HT-29 (cell line): ENCODE measurements around the gene CEP170B. TPM values are rescaled to one million over a fixed set of nuclear protein-coding genes. Genes with fewer than 3 reads are reported as not detected.
"Not testable (repeated sequence)": the region's sequence is repeated elsewhere in the genome, so short reads cannot be mapped to it uniquely, and the experiment has no call there.

Experiments
- DNase-seq: peaks from one replicate; pipeline ENCODE4 v3.0.0-alpha.2; 2015; ENCODE audit warnings: low spot score
- total RNA-seq: library from RNA; depleted of rRNA; stranded (reverse); fragments of >200 nt; shearing (Covaris generic); gene quantifications from 2 replicates; pipeline ENCODE4 v1.2.3, GENCODE V29; 2014

Gene CEP170B
- total RNA-seq, 1 experiment from 2014 or later: 78.1 TPM

DNA sequence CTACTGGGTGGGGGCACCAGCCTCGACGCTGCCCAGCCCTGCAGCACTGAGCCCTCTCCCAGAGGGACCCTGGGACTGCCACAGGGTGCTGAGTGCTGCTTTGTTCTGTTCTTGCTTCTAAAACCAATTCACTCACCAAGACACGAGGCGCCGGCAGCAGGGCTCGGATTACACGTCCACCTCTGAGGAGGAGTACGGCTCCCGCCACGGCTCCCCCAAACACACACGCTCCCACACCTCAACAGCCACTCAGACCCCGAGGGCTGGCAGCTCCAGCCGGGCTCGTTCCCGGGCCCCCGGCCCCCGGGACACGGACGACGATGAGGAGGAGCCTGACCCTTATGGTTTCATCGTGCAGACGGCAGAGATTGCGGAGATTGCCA, 24.3 kb downstream of the CEP170B start:
- DNase-seq: no peak

DNA sequence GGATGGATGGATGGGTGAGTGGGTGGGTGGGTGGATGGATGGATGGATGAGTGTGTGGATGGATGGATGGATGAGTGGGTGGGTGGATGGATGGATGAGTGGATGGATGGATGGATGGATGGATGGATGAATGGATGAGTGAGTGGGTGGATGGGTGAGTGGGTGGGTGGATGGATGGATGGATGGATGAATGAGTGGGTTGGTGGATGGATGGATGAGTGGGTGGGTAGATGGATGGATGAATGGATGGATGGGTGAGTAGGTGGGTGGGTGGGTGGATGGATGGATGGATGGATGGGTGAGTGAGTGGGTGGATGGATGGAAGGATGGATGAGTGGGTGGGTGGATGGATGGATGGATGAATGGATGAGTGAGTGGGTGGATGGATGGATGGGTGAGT, 25.2 kb downstream of the CEP170B start:
- DNase-seq: not testable (repeated sequence)

DNA sequence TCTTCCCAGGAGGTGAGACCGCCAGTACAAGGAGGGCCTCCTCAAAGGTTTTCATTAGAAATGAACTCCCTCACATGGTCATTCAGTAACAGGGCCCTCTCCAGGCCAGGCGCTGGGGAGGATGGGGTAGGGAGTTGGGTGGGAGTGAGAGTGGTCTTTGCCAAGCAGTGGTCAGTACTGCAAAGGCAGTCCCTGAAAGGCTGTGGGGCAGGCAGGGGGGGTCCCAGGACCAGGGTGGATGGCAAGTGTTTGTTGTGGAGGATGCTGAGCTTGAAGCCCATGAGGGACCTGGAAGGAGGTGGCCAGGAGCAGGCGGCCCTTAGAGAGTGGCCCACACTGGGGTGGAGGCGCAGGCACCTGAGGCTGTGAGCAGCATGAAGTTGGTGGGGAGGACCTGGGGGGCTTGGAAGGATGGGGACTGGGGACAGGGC, 26.1 kb downstream of the CEP170B start:
- DNase-seq: no peak

DNA sequence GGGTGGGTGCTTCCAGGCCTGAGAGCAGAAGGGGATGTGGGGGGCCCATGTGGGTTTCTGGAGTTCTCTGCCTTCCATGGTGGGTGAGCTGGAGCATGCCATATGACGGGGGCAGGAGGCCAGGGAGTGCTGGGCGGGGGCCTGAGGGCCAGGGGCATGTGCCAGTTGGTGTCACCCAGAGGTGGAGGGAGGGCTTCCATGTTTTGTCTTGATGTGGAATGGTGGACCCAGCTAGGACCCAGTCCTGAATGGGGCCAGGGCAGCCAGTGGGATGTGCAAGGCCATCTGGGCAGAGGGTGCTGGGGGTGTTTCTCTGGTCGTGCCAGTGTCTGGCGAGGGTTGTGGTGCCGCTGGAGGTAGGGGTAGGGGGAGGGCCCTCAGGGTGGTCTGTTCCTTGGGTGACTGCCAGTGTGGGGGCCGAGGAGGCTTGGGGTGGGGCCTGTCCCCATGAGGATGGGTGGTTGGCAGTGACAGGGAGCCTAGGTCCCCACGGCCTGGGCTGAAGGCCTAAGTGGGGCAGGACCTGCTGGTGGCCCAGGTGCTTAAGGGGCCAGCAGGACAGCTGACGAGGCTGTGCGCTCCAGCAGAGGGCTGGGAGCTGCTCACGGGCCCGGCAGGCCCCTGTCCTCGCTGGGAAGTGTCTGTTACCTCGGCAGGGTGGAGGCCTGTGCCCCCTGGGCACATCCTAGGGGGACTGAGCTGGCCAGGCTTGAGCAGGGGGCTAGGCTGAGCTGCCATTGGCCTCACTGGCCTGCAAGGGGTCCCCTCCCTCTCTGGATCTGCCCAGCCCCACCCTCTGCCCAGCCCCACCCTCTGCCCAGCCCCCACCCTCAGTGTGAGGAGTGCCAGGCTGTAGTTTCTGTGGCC, 26.8 kb downstream of the CEP170B start:
- DNase-seq: no peak

DNA sequence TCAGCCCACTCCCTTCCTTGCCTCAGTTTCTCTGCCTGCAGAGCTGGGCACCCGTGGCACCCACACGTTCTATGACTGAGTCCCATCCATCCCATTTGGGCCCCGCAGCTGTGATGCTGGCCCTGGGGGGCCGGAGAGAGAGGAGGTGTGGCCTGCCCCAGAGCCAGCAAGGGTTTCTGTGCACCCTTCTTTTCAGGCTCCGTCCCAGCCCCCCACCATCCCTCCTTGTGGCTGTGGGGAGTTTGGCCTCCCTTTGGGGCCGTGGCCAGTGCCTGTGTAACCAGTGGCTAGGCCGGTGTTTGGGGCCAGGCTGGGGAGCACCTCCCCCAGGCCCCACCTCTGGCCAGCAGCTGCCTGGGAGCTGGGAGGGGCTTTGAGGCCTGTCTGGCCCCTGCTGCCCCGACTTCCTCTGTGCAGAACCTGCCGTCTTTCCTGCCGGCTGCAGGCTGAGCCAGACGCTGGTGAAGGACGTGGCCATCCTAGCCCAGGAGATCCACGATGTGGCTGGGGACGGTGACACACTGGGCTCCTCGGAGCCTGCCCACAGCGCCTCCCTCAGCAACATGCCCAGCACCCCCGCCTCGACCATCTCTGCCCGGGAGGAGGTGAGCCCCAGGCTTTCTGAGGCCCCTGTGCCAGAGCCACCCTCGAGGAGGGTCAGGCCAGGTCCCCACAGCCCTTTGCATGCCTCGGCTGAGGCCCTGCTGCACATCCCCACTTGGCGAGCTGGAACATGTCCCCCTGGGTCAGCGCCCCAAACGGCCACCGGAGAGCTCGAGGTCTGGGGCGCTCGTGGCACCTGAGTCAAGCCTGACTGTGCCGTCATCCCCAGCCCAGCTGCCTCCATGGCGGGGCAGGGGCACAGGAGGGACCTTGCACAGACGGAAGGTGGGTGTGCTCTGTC, 27.7 kb downstream of the CEP170B start:
- DNase-seq: no peak

DNA sequence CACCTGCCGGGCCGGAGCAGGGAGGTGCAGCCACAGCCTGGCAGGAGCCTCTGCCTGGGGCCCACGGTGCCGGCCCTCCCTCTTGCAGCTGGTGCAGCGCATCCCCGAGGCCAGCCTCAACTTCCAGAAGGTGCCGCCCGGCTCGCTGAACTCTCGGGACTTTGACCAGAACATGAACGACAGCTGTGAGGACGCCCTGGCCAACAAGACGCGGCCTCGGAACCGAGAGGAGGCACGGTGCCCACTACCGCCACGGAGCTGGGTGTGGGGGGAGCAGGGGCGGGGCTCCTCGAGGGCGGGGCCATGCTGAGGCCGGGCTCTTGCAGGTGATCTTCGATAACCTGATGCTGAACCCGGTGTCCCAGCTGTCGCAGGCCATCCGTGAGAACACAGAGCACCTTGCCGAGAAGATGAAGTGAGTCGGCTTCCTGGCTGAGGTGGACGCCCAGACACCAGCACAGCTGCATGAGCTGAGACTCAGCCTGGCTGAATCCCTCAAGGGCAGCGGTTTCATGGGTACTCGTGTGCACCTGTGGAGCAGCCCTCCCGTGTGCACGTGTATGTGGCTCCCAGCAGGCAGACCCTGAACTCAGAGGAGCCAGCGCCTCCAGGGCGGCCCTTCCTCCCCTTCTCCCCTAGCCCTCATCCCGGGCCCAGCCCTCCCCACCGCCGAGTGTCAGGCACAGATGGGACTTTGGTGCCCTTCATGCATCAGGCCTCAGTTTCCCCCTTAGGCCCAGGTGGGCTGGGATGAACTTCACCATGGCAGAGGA, 28.6 kb downstream of the CEP170B start:
- no peak for DNase-seq

DNA sequence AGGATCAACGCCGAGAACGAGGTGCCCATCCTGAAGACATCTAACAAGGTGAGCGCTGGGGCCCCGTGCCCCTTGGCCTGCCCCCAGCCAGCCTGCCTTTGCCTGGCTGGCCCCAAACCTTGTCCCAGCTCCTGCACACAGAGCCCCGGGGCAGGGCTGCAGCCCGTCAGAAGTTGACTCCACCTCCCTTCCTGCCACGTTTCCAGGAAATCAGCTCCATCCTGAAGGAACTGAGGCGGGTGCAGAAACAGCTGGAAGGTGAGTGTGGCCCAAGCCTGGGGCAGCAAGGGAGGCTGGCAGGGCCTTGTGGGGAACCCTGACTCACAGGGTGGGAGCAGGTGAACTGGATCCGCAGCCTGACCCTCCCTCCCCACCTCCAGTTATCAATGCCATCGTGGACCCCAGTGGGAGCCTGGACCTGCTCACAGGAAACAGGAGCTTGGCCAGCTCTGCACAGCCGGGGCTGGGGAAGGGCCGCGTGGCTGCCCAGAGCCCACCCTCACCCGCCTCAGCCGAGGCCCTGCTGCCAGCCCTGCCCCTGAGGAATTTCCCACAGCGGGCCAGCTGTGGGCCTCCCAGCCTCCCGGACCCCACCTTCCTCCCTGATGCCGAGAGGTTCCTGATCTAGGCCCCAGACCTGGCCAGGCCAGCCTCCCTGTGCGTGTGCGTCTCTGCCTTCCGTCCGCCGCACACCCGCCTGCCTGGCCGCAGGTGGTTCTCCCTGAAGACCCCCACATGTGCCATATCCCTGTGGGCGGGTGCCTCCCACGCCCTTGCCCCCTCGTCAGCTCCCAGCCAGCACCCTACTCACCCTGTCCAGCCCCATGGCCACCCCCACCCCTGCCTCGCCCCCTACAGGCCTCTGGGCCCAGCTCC, 29.5 kb downstream of the CEP170B start:
- DNase-seq: no peak

DNA sequence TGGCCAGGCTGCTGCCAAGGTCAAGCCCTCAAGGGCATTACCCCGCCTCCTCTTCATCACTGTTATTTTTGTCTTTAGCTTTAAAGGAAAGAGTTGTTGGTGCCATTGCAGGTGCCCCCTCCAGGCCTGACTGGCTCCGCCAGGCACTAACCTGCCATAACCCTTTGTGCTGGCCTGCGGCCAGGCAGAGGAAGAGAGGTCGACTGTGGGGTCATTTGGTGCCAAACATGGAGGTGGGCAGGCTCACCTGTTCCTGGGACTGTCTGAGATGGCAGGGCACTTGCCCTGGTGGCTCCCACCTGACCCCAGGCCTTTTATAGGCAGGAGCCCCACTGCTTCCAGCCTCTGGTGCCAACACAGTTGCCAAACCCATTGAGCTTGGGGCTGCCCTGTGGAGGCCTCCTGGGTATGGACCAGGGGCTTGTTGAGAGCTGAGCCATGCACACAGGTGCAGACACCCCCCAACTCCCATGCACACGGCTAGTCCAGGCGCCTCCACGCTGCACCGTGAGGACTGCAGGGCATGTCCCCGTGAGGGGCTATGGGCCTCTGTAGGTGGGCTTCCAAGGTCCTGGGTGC, 30.2 kb downstream of the CEP170B start:
- peak; percentile 5 for DNase-seq

DNA sequence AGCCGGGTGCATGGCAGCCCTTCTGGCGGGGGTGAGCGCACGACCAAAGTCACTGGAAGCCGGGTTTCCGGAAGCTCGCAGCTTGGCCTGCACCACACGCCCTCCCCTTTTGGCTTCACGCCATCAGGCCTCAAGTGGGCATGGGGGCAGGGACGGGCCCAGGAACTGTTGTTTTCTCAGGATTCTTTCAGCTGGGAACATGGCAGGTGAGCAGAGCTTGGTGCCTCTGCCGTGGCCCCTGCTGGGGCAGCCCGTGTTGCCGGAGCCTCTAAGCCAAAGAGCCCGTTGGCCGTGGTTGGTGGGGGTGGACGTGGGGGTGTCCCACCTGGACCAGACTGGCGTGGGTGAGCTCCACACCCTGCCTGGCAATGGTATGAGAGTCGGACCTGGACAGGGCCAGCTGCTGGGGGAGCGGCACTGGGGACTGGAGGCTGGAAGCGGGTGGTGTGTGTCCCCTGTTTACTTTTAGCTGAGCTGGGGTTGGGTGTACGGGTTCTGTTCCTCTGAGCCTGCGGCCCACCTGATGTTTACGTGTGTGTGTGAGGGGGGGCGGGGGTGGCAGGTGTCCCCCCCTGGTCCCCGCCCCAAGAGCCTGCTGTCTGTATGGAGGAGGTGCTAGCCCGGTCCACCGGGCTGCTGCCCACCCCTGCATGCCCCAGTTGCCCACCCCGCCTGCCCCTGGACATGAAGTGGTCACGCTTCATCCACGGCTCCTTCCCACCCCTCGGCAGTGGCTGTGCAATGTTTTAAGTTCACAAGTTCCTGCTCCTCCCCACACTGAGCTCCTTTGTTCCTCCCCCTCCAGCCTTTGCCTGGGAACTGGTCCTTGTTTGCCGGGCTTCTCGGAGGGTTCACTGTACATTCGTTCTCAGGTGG, 31.0 kb downstream of the CEP170B start:
- peak; percentile 60 for DNase-seq

DNA sequence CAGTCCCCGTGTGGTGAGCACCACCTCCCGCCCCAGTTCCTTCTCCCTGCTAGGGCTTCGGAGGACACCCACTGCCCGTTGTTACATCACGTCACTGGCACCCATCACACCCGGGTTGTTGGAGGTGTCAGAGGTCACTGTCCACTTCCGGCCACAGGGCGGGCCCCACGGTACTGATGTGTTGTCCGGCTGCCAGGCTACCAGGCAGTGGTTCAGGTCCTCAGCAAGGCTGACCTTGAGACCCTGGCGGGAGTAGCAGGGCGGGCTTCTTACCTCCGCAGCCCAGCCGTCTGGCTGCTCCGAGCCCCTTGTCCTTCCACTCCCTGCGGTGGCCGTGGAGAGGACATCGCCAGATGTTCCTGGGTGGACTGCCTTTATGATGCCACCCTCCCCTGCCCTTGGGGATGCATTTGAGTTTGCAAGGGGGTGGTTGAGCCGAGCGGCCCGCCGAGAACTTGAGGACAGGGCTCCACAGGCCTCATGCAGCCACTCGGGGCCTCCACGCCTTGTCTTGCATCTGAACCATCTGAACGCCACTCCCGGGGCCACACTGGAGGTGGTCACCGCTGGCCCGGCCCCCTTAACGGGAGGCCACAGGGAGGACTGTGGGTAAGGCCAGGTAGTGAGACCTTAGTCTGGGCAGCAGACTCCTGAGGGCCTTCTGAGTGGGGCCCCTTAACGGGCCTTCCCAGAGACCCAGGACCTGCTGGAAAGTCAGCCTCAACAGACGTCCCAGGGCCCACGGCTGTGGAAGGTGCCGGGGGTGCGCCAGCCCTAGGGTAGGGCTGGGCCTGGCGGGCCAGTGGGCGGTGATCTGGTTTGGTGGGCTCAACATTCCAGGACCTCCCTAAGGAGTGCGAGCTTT, 32.5 kb downstream of the CEP170B start:
- no peak for DNase-seq

DNA sequence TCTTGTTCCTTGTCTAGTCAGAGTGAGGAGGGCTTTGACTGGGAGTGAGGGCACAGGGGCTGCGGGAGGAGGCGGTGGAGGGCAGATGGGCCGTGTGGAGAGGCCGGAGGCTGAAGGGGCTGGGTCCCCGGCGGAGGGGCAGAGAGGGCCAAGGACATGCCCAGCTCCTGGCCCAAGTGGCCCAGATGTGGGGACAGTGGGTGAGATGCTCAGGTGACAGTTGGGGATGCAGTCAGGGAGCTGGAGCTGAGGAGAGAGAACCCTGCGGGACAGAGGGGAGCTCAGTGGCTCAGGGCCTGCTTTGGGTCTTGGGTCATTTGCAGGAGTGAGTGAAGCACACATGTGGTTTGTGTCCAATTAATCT, 33.1 kb downstream of the CEP170B start:
- no peak for DNase-seq

DNA sequence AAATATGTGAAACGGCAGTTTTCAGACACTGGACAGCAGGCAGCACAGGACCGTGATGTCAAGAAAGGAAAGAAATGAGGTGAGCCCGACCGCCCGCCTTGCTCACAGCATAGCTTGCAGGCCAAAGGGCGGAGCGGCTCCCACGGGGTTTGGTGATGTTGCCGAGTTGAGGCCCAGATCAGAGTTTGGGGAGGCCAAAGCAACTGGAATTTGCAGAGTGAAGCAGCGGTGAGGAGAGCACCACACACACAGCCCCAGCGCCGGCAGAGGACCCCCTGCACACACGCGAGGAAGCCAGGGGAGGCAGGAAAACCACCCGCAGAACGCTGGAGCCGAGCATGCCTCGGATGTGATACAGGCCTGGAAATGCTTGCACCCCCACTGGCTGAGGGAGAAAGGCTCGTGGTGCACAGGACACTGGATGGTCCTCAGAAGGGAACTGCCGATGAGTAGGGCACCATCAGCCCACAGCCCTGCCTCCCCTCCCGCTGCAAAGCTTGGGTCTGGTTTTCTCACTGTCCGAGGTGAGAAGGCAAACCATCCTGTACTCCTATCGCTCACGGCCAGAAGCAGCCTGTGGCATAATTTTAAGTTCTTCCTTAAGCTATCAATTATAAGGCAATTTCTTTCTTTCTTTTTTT, 33.9 kb downstream of the CEP170B start:
- no peak for DNase-seq

DNA sequence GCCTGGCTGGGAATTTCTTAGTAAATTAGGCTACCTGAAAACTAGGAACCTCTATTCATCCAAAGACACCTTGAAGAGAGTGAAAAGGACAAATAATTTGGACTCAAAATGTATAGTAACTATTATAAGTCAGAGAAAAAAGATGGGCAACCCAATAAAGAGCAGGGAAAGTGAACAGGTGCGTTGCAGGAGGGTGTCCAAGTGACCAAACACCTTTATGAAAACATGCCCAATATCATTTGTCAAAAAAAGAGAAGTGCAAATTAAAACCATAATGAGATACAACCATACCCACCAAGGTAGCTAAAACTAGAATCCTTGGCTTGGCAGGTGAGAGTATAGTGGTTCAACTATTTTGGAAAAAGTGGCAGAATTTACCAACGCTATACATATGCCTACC, 34.7 kb downstream of the CEP170B start:
- no peak for DNase-seq

DNA sequence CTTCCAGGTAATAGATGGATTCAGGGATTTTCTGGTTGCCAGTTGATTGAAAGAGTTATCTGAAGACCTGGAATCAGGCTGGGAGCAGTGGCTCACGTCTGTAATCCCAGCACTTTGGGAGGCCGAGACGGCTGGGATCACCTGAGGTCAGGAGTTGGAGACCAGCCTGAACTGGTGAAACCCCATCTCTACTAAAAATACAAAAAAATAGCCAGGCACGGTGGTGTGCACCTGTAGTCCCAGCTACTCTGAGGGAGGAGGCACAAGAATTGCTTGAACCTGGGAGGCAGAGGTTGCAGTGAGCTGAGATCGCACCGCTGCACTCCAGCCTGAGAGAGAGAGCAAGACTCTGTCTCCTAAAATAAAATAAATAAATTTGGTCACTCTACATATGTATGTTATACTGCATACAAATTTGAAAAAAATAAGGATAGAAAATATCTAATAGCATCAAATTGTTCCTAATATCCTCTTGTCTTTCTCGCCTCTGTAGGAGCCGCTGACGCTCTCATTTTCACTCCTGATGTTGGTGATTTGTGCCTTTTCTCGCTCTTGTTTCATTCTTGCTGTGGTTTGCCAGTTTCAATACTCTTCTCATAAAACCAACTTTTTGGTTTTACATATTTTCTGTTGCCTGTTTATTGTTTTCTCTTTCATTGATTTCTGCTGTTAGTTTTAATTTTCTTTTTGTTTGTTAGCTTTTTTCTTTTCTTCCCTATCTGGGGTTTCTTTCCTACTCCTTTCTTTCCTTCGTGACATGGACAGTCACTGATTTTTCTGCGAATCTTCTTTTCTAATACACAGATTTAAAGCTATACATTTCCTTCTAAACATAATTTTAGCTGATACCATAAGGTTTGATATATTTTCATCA, 35.8 kb downstream of the CEP170B start:
- no peak for DNase-seq

DNA sequence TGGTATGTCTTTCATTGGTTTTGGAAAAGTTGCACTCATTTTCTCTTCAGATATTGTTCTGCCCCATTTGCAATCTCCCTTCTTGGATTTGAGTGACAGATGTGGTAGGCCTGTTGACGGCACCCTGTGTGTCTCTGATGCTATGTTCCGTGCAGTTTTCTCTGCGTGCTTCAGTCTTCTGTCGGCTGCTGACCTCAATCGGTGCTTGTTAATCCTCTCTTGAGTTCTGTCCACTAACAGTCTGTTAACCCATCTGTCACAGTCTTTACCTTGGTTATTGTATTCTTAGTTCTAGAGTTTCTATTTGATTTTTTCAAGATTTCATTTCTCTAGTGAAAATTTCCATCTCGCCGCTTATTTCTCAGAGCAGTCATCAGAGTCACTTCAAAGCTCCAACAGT, 38.9 kb downstream of the CEP170B start:
- no peak for DNase-seq

DNA sequence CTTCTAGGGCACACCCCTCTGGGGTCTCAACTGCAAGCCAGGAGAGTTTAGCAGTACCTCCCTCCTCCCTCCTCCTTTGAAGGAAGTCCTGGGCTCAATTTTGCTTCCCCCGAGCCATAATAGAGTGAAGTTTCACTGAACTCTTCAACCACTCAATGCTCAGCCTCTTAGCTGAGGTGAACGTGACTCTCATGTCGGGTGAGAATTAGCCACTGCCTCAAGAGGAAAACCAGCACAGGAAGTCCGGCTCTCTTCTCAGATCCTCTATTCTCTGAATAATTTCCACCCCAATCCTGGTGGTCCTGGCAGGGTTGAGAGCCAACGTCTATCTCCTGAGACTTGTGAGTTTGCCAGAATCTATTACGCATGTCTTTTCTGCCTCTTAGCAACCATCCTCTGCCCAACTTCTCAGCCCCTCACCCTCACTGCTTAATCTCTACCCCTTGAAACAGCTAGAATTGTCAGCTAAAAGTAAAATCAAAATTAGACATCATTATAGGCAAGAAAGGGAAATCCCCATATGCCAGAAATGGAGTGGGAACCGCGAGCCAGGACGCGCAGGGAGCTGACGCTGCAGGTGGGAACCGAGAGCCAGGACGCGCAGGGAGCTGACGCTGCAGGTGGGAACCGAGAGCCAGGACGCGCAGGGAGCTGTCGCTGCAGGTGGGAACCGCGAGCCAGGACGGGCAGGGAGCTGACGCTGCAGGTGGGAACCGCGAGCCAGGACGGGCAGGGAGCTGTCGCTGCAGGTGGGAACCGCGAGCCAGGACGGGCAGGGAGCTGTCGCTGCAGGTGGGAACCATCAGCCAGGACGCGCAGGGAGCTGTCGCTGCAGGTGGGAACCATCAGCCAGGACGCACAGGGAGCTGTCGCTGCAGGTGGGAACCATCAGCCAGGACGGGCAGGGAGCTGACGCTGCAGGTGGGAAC, 39.8 kb downstream of the CEP170B start:
- DNase-seq: not testable (repeated sequence)
